GM12878 (cell line): ENCODE measurements around the gene FHIP2A. TPM values are rescaled to one million over a fixed set of nuclear protein-coding genes. Genes with fewer than 3 reads are reported as not detected.

Experiments
- ATAC-seq: fragments of 200-7000 bp; cut with Tn5 transposase; 3 replicates; pipeline ENCODE4 v1.9.1; 2020; ENCODE audit warnings: mild to moderate bottlenecking, moderate library complexity
- BruUV-seq: library from RNA; stranded (reverse); fragments of 400-500 nt; replicated peaks from 2 replicates; lab custom pipeline; 2021; lab: Mats Ljungman, UMichigan
- CTCF ChIA-PET: fragments of 300-600 bp; sonication (Branson Sonifier 250); formaldehyde crosslinking; extraction: SDS; loops from one replicate; lab custom pipeline; 2021; ENCODE audit warnings: inconsistent platforms; lab: Yijun Ruan, JAX
- POLR2A ChIA-PET: fragments of 350-600 bp; formaldehyde crosslinking; extraction: SDS; loops from one replicate; lab custom pipeline; 2021; ENCODE audit warnings: inconsistent platforms; lab: Charles Lee
- RAD21 ChIA-PET: fragments of 300-600 bp; sonication (Branson Sonifier 250); formaldehyde crosslinking; loops from one replicate; lab custom pipeline; 2023; ENCODE audit warnings: antibody characterized with exemption; ENCODE audit not compliant: unreplicated experiment; lab: Charles Lee
- SMC1A ChIA-PET: fragments of 300-600 bp; sonication (Branson Sonifier 250); formaldehyde crosslinking; loops from one replicate; lab custom pipeline; 2023; ENCODE audit not compliant: unreplicated experiment, uncharacterized antibody; lab: Charles Lee
- DNase-seq: peaks from one replicate; pipeline ENCODE4 v3.0.0-alpha.2; 2011; ENCODE audit warnings: low read depth, low spot score
- FAIRE-seq: peaks from 3 replicates; lab custom pipeline; 2011; peaks lifted over from hg19 to GRCh38; lab: Jason Lieb, UNC
- H2AFZ ChIP-seq: 2 replicates; pipeline ENCODE4 v1.6.0; 2011; ENCODE audit warnings: low read depth, low read length, control low read depth; ENCODE audit not compliant: control insufficient read depth
- H3K27ac ChIP-seq: 2 replicates; pipeline ENCODE4 v1.5.1; 2011; ENCODE audit warnings: control low read depth; ENCODE audit not compliant: control insufficient read depth, insufficient read depth
- H3K27me3 ChIP-seq, 2 experiments: replicated peaks in 1 of 2; 2 replicates each; pipeline versions ENCODE4 v1.6.0 to v1.6.1; 2011; ENCODE audit warnings: low read length in 1 of 2; ENCODE audit not compliant: control insufficient read depth in 2 of 2, insufficient read depth in 2 of 2
- H3K36me3 ChIP-seq, 2 experiments: 2 replicates each; pipeline ENCODE4 v1.5.1; 2011; ENCODE audit warnings: low read length in 1 of 2; ENCODE audit not compliant: control insufficient read depth in 2 of 2, insufficient read depth in 2 of 2
- H3K4me1 ChIP-seq: 2 replicates; pipeline ENCODE4 v1.6.1; 2011; ENCODE audit warnings: mild to moderate bottlenecking, low read length, moderate library complexity, mixed read lengths; ENCODE audit not compliant: control insufficient read depth, insufficient read depth
- H3K4me2 ChIP-seq: 2 replicates; pipeline ENCODE4 v1.6.0; 2011; ENCODE audit warnings: control low read depth; ENCODE audit not compliant: control insufficient read depth, insufficient read depth
- H3K4me3 ChIP-seq: fragments of 200-600 bp; sonication (generic); 2 replicates; pipeline ENCODE4 v1.5.1; 2016
- H3K79me2 ChIP-seq: 2 replicates; pipeline ENCODE4 v1.6.0; 2011; ENCODE audit warnings: low read length; ENCODE audit not compliant: control insufficient read depth, insufficient read depth
- H3K9ac ChIP-seq: 2 replicates; pipeline ENCODE4 v1.8.0; 2011; ENCODE audit warnings: low read length, control low read depth, mixed read lengths; ENCODE audit not compliant: control insufficient read depth, insufficient read depth
- H3K9me3 ChIP-seq: replicated peaks from 3 replicates; pipeline ENCODE4 v1.5.1; 2011; ENCODE audit warnings: mild to moderate bottlenecking, low read length; ENCODE audit not compliant: control insufficient read depth, insufficient read depth
- H4K20me1 ChIP-seq: 2 replicates; pipeline ENCODE4 v1.6.0; 2011; ENCODE audit not compliant: control insufficient read depth, insufficient read depth
- CBX3 ChIP-seq: fragments of 200-600 bp; sonication (generic); IDR thresholded peaks from 2 replicates; pipeline ENCODE4 v1.6.1; 2016; ENCODE audit warnings: low read depth, borderline replicate concordance
- EZH2 ChIP-seq: IDR thresholded peaks from 2 replicates; pipeline ENCODE4 v1.6.1; 2012; ENCODE audit warnings: low read depth, mild to moderate bottlenecking, control low read depth, inconsistent platforms, low read length, borderline replicate concordance; ENCODE audit not compliant: control insufficient read depth
- JUNB ChIP-seq: IDR thresholded peaks from 2 replicates; pipeline ENCODE4 v1.6.1; 2016; ENCODE audit warnings: antibody characterized with exemption, mild to moderate bottlenecking
- NBN ChIP-seq: fragments of 450-650 bp; IDR thresholded peaks from 2 replicates; pipeline ENCODE4 v1.6.1; 2016
- WGBS: methylation state at CpG from one replicate; pipeline ENCODE4 v1.1.6; 2016; ENCODE audit warnings: low lambda C conversion rate; ENCODE audit not compliant: insufficient replicate concordance, insufficient coverage; ENCODE audit errors: missing lambda C conversion rate; 5-methylcytosine and 5-hydroxymethylcytosine counted together
- in situ Hi-C: fragments of 300-500 bp; cut with MboI; formaldehyde crosslinking; loops from 9 replicates; pipeline ENCODE4 v1.14.3; 2018; ENCODE audit warnings: mixed read lengths
- intact Hi-C: fragments of 100-400 bp; cut with micrococcal nuclease; formaldehyde crosslinking; loops from one replicate; pipeline ENCODE4 v1.14.2; 2022; ENCODE audit not compliant: unreplicated experiment
- polyA plus RNA-seq, 11 experiments: library from polyadenylated mRNA; depleted of rRNA in 4 of 11; unstranded in 6 of 11; stranded (reverse) in 5 of 11; fragments of >200 nt; fragmentation: Nextera tagmentation in 4 of 11; fragmentation: Illumina TruSeq in 1 of 11; extraction: Ambion mirVana in 4 of 11; extraction: Trizol in 1 of 11; gene quantifications; 1 replicate in 1 of 11; 2 replicates in 10 of 11; pipeline versions ENCODE4 v1.2.1 to v1.2.3, GENCODE V29; 2011 to 2016; ENCODE audit warnings: inconsistent platforms in 2 of 11, missing spikeins in 2 of 11, low read depth in 1 of 11
- total RNA-seq, 4 experiments: library from RNA; depleted of rRNA in 3 of 4; stranded (reverse); fragments of >200 nt in 3 of 4; fragmentation: Illumina TruSeq in 1 of 4; extraction: Trizol in 1 of 4; gene quantifications; 2 replicates each; pipeline versions ENCODE4 v1.2.1 to v1.2.3, GENCODE V29; 2013 to 2021
- TF ChIP-seq, protein P1 (sequence below): IDR thresholded peaks from 2 replicates; pipeline ENCODE4 v1.6.1; 2012; ENCODE audit warnings: low read depth, low read length, improper control_type of control experiment

Gene FHIP2A
- total and polyA plus RNA-seq, 10 of the 15 experiments (the other 5 are each of a cell fraction or from before 2014, with no cell fraction given), result 6.8 to 30.4 (median 17.0) TPM

- TF ChIP-seq NBN (no peak), CBX3 (no peak), JUNB (no peak)
- TF ChIP-seq, protein P1, sequence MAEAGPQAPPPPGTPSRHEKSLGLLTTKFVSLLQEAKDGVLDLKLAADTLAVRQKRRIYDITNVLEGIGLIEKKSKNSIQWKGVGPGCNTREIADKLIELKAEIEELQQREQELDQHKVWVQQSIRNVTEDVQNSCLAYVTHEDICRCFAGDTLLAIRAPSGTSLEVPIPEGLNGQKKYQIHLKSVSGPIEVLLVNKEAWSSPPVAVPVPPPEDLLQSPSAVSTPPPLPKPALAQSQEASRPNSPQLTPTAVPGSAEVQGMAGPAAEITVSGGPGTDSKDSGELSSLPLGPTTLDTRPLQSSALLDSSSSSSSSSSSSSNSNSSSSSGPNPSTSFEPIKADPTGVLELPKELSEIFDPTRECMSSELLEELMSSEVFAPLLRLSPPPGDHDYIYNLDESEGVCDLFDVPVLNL, result no peak
- TF ChIP-seq, all 136 proteins: peak for 0
Measured at GRCh38 chr10:114869520-114869892, 47.9 kb downstream of the FHIP2A start (continued).

DNA sequence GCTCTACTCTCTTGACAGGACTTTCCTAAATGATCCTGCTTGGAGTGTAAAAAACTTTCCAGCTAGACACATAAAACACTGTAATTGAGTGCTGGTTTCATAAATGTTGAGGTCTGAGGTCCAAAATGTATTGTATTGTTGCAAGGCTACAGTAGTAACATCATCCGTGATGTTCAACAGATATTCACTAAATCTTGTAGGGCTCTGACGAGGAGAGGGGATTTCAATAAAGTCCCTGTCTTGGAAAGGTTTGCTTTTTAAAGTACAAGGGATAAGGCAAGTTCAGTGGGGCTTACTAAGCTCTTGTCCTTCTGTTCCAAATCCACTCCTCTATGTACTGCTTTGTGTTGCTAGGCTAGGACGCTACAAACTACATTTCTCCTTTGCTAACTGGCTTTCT is 48.9 kb downstream of the FHIP2A start:
- Histone ChIP-seq H4K20me1 (no peaks in the 10 kb centered on the region), H3K4me2 (no peak overlapping the region), H3K4me3 (no peak overlapping the region), H3K36me3 (no peaks in the 10 kb centered on the region), H3K4me1 (no peaks in the 10 kb centered on the region), H2AFZ (no peak overlapping the region), H3K27me3 (no peaks in the 10 kb centered on the region), H3K9ac (no peak overlapping the region), H3K79me2 (no peaks in the 10 kb centered on the region), H3K9me3 (no peaks in the 10 kb centered on the region), H3K27ac (no peak overlapping the region)
- FAIRE-seq (no peak), DNase-seq (no peak), ATAC-seq (no peak)
- 59% methylated on average over 3 of the region's 3 CpGs for WGBS
- no TSS peak for BruUV-seq
- POLR2A ChIA-PET, result interaction anchor here (0.5 kb wide), 1 partner anchor 12 kb away, joined by 3 read pairs; no protein-coding TSS in a partner anchor
- intact Hi-C loops, result loop anchor here (10.0 kb wide), 1 partner anchor 144 kb away; no protein-coding TSS in a partner anchor
- RAD21 ChIA-PET, result interaction anchor here (0.9 kb wide), 1 partner anchor 9 kb away, joined by 4 read pairs; no protein-coding TSS in a partner anchor
- in situ Hi-C loops, result loop anchor here (5.0 to 10.0 kb wide), 2 partner anchors 257 to 544 kb away; no protein-coding TSS in a partner anchor
- CTCF ChIA-PET, result interaction anchor here (0.8 to 4.0 kb wide), 2 partner anchors 9 to 14 kb away, joined by 3 to 31 read pairs; no protein-coding TSS in a partner anchor
- TF ChIP-seq EZH2, result no peak
- SMC1A ChIA-PET, result interaction anchor here (1.3 to 1.4 kb wide), 3 partner anchors 15 to 566 kb away, joined by 3 to 4 read pairs (median 3); no protein-coding TSS in a partner anchor
